Tibial artery (tissue), 4 donors: Measurements from ENCODE around the gene IGSF3.

Experiments used
- DNase-seq, 2 donors: peaks; one replicate each; pipeline ENCODE4 v3.0.0-alpha.2; 2019
- H3K27ac ChIP-seq, 2 donors: fragments of 200-600 bp; sonication (generic) in 1 of 2; 1 replicate in 1 of 2; 2 replicates in 1 of 2; pipeline ENCODE4 v1.5.1; 2018 to 2019; ENCODE audit warnings: mild to moderate bottlenecking in 1 of 2
- H3K27me3 ChIP-seq, 2 donors: fragments of 200-600 bp; sonication (generic) in 1 of 2; one replicate each; pipeline versions ENCODE4 v1.5.1 to v1.6.0; 2016 to 2019
- H3K36me3 ChIP-seq, 3 donors: fragments of 200-600 bp; sonication (generic) in 2 of 3; one replicate each; pipeline ENCODE4 v1.5.1; 2016 to 2019; ENCODE audit warnings: mild to moderate bottlenecking in 2 of 3
- H3K4me1 ChIP-seq, 4 donors: fragments of 200-600 bp; sonication (generic) in 2 of 4; 1 replicate in 3 of 4; 2 replicates in 1 of 4; pipeline ENCODE4 v1.5.1; 2016 to 2019
- H3K4me3 ChIP-seq, 2 donors: fragments of 200-600 bp; sonication (generic) in 1 of 2; 1 replicate in 1 of 2; 2 replicates in 1 of 2; pipeline ENCODE4 v1.5.1; 2018 to 2019; ENCODE audit warnings: mild to moderate bottlenecking in 2 of 2
- H3K9me3 ChIP-seq, 3 donors: fragments of 200-600 bp; sonication (generic) in 1 of 3; one replicate each; pipeline ENCODE4 v1.5.1; 2016 to 2019
- CTCF ChIP-seq, 2 experiments: fragments of 200-600 bp in 1 of 2; fragments of 450-650 bp in 1 of 2; IDR thresholded peaks; one replicate each; pipeline ENCODE4 v1.5.1; 2017 to 2019; ENCODE audit warnings: antibody characterized with exemption in 2 of 2, mild to moderate bottlenecking in 1 of 2, moderate library complexity in 1 of 2
- intact Hi-C: fragments of 100-400 bp; cut with DNase I; formaldehyde crosslinking; loops from one replicate; pipeline ENCODE4 v1.15.0; 2023; ENCODE audit warnings: low total_unique reads

Gene IGSF3

DNA sequence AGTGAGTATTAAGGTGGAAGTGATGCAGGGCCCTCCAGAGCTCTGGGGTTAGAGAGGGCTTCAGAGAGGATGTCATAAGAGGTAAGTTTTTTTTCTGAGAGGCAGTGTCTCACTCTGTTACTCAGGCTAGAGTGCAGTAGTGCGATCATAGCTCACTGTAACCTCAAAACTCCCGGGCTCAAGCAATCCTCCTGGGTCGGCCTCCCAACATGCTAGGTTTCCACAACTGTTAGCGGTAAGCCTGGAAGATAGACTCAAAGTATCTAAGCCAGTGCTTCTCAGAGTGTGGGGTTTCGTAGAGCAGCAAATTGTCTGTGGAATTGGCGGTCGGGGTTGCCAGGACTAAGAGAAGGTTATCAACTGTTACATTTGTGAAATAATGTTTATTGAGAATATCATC is 18.6 kb upstream of the IGSF3 start:
- no peak for DNase-seq
- no peaks in the 10 kb centered on the region for H3K27me3 ChIP-seq

GRCh38 chr1:116684575-116684974 is 17.0 kb upstream of the IGSF3 start:
- intact Hi-C loops, result no loop called here
- DNase-seq, result no peak
- H3K9me3 ChIP-seq, result no peaks in the 10 kb centered on the region
- no peak for TF ChIP-seq CTCF (IDR thresholded peaks at IDR 0.05)
- H3K27me3 ChIP-seq, result no peaks in the 10 kb centered on the region
- no peak overlapping the region for H3K4me3 ChIP-seq
- no peak overlapping the region for H3K27ac ChIP-seq
- no peaks in the 10 kb centered on the region for H3K4me1 ChIP-seq
- H3K36me3 ChIP-seq, result no peaks in the 10 kb centered on the region

More for the DNA sequence above, 18.6 kb upstream of the IGSF3 start:
- Histone ChIP-seq H3K4me1 (no peaks in the 10 kb centered on the region), H3K4me3 (no peak overlapping the region), H3K27ac (no peak overlapping the region), H3K36me3 (no peaks in the 10 kb centered on the region), H3K9me3 (no peaks in the 10 kb centered on the region)
- intact Hi-C loops, result no loop called here
- no peak for TF ChIP-seq CTCF (IDR thresholded peaks at IDR 0.05)

GRCh38 chr1:116682641-116683221 is 15.2 kb upstream of the IGSF3 start:
- intact Hi-C loops, result no loop called here
- Histone ChIP-seq H3K9me3 (no peaks in the 10 kb centered on the region), H3K27ac (no peak overlapping the region), H3K27me3 (no peaks in the 10 kb centered on the region), H3K4me1 (no peaks in the 10 kb centered on the region), H3K36me3 (no peaks in the 10 kb centered on the region), H3K4me3 (no peak overlapping the region)
- TF ChIP-seq CTCF (IDR thresholded peaks at IDR 0.05), result no peak
- DNase-seq, result no peak

DNA sequence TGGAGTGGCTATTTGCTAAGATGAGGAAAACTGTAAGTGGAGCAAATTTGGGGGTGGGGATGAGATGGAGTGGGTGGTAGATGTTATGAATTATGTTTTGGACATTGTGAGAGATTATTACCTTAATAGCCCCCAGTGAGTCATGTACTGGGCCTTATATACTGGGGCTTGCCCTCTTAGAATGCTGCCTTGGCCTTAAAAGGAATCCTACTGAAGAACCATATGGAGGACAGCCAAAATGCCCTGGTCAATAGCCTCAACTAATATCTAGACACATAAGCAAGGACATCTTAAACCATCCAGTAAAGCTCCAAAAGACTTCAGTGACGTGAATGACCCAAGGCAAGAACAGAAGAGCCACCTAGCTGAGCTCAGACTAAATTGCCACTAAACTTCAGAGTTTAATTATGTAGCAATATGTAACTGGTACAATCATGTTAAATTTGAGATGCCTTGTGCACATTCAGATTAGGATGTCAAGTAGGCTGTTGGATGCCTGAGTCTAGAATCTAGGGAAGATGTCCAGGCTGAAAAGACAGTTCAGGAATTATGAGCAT is 13.9 kb upstream of the IGSF3 start:
- intact Hi-C loops, result no loop called here
- no peak overlapping the region for H3K27ac ChIP-seq
- TF ChIP-seq CTCF (IDR thresholded peaks at IDR 0.05), result no peak
- H3K36me3 ChIP-seq, result no peaks in the 10 kb centered on the region
- no peak overlapping the region for H3K4me3 ChIP-seq
- DNase-seq, result no peak
- H3K4me1 ChIP-seq, result no peaks in the 10 kb centered on the region
- no peaks in the 10 kb centered on the region for H3K9me3 ChIP-seq
- no peaks in the 10 kb centered on the region for H3K27me3 ChIP-seq

DNA sequence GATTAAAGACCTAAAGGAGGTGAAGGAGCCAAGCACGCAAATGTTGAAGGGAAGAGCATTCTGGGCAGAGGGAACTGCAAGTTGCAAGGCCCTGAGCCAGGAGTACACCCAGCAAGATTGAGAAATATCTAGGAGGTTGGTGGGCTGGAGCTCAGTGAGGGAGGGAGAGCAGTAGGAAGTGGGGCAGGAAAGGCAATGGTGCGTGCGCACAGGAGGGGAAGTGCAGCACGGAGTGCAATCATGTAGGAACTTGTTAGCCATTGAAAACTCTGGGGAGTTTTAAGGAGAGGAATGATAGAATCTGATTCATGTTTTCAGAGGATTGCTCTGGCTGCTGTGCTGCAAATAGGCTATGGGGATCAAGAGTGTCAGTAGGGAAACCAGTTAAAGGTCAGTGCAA is 13.2 kb upstream of the IGSF3 start:
- Histone ChIP-seq H3K9me3 (no peaks in the 10 kb centered on the region), H3K4me1 (no peaks in the 10 kb centered on the region), H3K4me3 (no peak overlapping the region), H3K27me3 (no peaks in the 10 kb centered on the region), H3K36me3 (no peaks in the 10 kb centered on the region), H3K27ac (no peak overlapping the region)
- intact Hi-C loops, result no loop called here
- no peak for TF ChIP-seq CTCF (IDR thresholded peaks at IDR 0.05)
- no peak for DNase-seq
